GM23338 (cell line): ENCODE measurements around the gene KCTD21. TPM values are rescaled to one million over a fixed set of nuclear protein-coding genes. Genes with fewer than 3 reads are reported as not detected.

Experiments used
- ATAC-seq: fragments of 200-7000 bp; cut with Tn5 transposase; 3 replicates; pipeline ENCODE4 v1.9.1; 2020
- DNase-seq: peaks from one replicate; pipeline ENCODE4 v3.0.0-alpha.2; 2015; ENCODE audit warnings: low spot score
- H2AFZ ChIP-seq: fragments of 200-600 bp; sonication (generic); 2 replicates; pipeline ENCODE4 v1.8.0; 2016; ENCODE audit warnings: antibody characterized with exemption, mild to moderate bottlenecking, moderate library complexity
- H3F3A ChIP-seq: fragments of 200-600 bp; sonication (generic); replicated peaks from 2 replicates; pipeline ENCODE4 v1.8.0; 2017; ENCODE audit warnings: antibody characterized with exemption, mixed run types, low read depth
- H3K27ac ChIP-seq: fragments of 200-600 bp; sonication (generic); 2 replicates; pipeline ENCODE4 v1.6.1; 2016; ENCODE audit warnings: low read depth
- H3K27me3 ChIP-seq: fragments of 200-600 bp; sonication (generic); 2 replicates; pipeline ENCODE4 v1.8.0; 2016; ENCODE audit warnings: mild to moderate bottlenecking, mixed run types, moderate library complexity; ENCODE audit not compliant: insufficient read depth
- H3K36me3 ChIP-seq: fragments of 200-600 bp; sonication (generic); 2 replicates; pipeline ENCODE4 v1.8.0; 2016; ENCODE audit warnings: mild to moderate bottlenecking; ENCODE audit not compliant: insufficient read depth
- H3K4me1 ChIP-seq: fragments of 200-600 bp; sonication (generic); 2 replicates; pipeline ENCODE4 v1.8.0; 2016; ENCODE audit warnings: mild to moderate bottlenecking, moderate library complexity; ENCODE audit not compliant: insufficient read depth
- H3K4me2 ChIP-seq: fragments of 200-600 bp; sonication (generic); 2 replicates; pipeline ENCODE4 v1.7.1; 2017; ENCODE audit warnings: mixed run types
- H3K4me3 ChIP-seq: fragments of 200-600 bp; sonication (generic); 2 replicates; pipeline ENCODE4 v1.6.1; 2016; ENCODE audit warnings: mixed run types
- H3K79me2 ChIP-seq: fragments of 200-600 bp; sonication (generic); replicated peaks from 2 replicates; pipeline ENCODE4 v1.8.0; 2017; ENCODE audit warnings: mild to moderate bottlenecking; ENCODE audit not compliant: insufficient read depth
- H3K9me2 ChIP-seq: fragments of 200-600 bp; sonication (generic); 2 replicates; pipeline ENCODE4 v1.8.0; 2017; ENCODE audit not compliant: insufficient read depth
- H4K20me1 ChIP-seq: fragments of 200-600 bp; sonication (generic); replicated peaks from 2 replicates; pipeline ENCODE4 v1.8.0; 2017; ENCODE audit warnings: mild to moderate bottlenecking; ENCODE audit not compliant: insufficient read depth
- H3K27ac Mint-ChIP-seq: 2 replicates; pipeline ENCODE4 v1.8.0; 2020; ENCODE audit warnings: inconsistent platforms, mild to moderate bottlenecking, moderate library complexity, mixed read lengths
- H3K27me3 Mint-ChIP-seq: 3 replicates; pipeline ENCODE4 v1.8.0; 2022; ENCODE audit warnings: low read depth, mild to moderate bottlenecking, moderate library complexity, mixed read lengths, inconsistent platforms; ENCODE audit not compliant: insufficient read depth, poor library complexity
- H3K36me3 Mint-ChIP-seq: 3 replicates; pipeline ENCODE4 v1.8.0; 2021; ENCODE audit warnings: low read depth, mild to moderate bottlenecking, inconsistent platforms, moderate library complexity, mixed read lengths
- H3K4me1 Mint-ChIP-seq: 3 replicates; pipeline ENCODE4 v1.8.0; 2020; ENCODE audit warnings: mild to moderate bottlenecking, inconsistent platforms, mixed read lengths
- H3K4me3 Mint-ChIP-seq: 3 replicates; pipeline ENCODE4 v1.8.0; 2021; ENCODE audit warnings: moderate library complexity, mild to moderate bottlenecking, inconsistent platforms, mixed read lengths
- H3K9me3 Mint-ChIP-seq: 3 replicates; pipeline ENCODE4 v1.8.0; 2020; ENCODE audit warnings: moderate library complexity, mild to moderate bottlenecking, inconsistent platforms, mixed read lengths
- CREB1 ChIP-seq: fragments of 250-450 bp; sonication (Bioruptor Pico); IDR thresholded peaks from 2 replicates; pipeline ENCODE4 v1.5.0; 2020; ENCODE audit warnings: low read depth, mild to moderate bottlenecking, moderate library complexity
- EZH2 ChIP-seq: fragments of 200-600 bp; sonication (generic); IDR thresholded peaks from one replicate; pipeline ENCODE4 v1.8.0; 2017; ENCODE audit warnings: antibody characterized with exemption, mild to moderate bottlenecking, low read depth; ENCODE audit not compliant: unreplicated experiment
- EZH2phosphoT487 ChIP-seq: fragments of 200-600 bp; sonication (generic); IDR thresholded peaks from one replicate; pipeline ENCODE4 v1.8.1; 2018; ENCODE audit warnings: antibody characterized with exemption; ENCODE audit not compliant: unreplicated experiment
- JUNB ChIP-seq: IDR thresholded peaks from one replicate; pipeline ENCODE4 v1.6.1; 2016; ENCODE audit warnings: antibody characterized with exemption; ENCODE audit not compliant: unreplicated experiment
- NANOG ChIP-seq: IDR thresholded peaks from 2 replicates; pipeline ENCODE4 v1.6.1; 2016; ENCODE audit warnings: antibody characterized with exemption, borderline replicate concordance
- POLR2AphosphoS5 ChIP-seq: IDR thresholded peaks from 2 replicates; pipeline ENCODE4 v1.6.1; 2016; ENCODE audit warnings: antibody characterized with exemption, low read depth
- STAT1 ChIP-seq: IDR thresholded peaks from one replicate; pipeline ENCODE4 v1.6.1; 2016; ENCODE audit warnings: antibody characterized with exemption; ENCODE audit not compliant: unreplicated experiment
- ZNF114 ChIP-seq: fragments of 250-450 bp; sonication (Bioruptor Pico); IDR thresholded peaks from 2 replicates; pipeline ENCODE4 v1.5.0; 2020; ENCODE audit warnings: mild to moderate bottlenecking, moderate library complexity
- ZNF331 ChIP-seq: fragments of 250-450 bp; sonication (Bioruptor Pico); IDR thresholded peaks from 2 replicates; pipeline ENCODE4 v1.5.0; 2020; ENCODE audit warnings: low read depth, mild to moderate bottlenecking, moderate library complexity
- polyA plus RNA-seq: library from polyadenylated mRNA; unstranded; fragments of >200 nt; fragmentation: Nextera tagmentation; extraction: Ambion mirVana; gene quantifications from 2 replicates; pipeline ENCODE4 v1.2.1, GENCODE V29; 2016
- total RNA-seq: library from RNA; depleted of rRNA; stranded (reverse); fragments of >200 nt; shearing (Covaris generic); gene quantifications from 2 replicates; pipeline ENCODE4 v1.2.3, GENCODE V29; 2014
- TF ChIP-seq, protein P1 (sequence below), 2 experiments: fragments of 200-600 bp in 1 of 2; sonication (generic) in 1 of 2; conservative IDR thresholded peaks; 2 replicates each; pipeline versions ENCODE4 v1.5.1 to v1.6.1; 2016 to 2017; ENCODE audit warnings: antibody characterized with exemption in 2 of 2, low read depth in 2 of 2, mild to moderate bottlenecking in 2 of 2, moderate library complexity in 1 of 2
- TF ChIP-seq, protein P2 (sequence below): fragments of 250-450 bp; sonication (Bioruptor Pico); IDR thresholded peaks from 2 replicates; pipeline ENCODE4 v1.5.0; 2020; ENCODE audit warnings: mild to moderate bottlenecking, moderate library complexity
- TF ChIP-seq, protein P3 (sequence below): IDR thresholded peaks from 2 replicates; pipeline ENCODE4 v1.6.1; 2016; ENCODE audit warnings: antibody characterized with exemption

KCTD21 gene
- total and polyA plus RNA-seq, 2 experiments from 2014 or later = 1.0 to 3.7 TPM

DNA sequence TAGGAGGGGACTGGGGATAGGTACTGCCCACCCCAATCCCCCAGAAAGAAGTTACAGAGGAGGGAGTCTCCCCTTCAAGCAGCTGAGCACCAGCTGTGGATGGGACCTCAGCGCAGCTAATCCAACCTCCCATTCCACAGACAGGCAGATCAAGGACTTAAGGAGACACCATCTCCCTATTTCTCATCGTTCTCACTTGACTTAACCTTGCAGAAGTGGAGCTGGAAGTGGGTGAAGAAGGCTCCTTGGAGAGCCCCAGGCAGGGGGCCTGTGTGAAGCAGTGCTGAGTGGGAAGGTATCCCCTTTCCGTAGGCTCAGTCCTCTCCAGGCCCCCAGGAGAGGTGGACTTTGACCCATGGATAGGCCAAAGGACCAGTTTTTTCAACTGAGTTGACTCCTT lies 27.6 kb upstream of the KCTD21 start (continued):
- TF ChIP-seq, protein P1, sequence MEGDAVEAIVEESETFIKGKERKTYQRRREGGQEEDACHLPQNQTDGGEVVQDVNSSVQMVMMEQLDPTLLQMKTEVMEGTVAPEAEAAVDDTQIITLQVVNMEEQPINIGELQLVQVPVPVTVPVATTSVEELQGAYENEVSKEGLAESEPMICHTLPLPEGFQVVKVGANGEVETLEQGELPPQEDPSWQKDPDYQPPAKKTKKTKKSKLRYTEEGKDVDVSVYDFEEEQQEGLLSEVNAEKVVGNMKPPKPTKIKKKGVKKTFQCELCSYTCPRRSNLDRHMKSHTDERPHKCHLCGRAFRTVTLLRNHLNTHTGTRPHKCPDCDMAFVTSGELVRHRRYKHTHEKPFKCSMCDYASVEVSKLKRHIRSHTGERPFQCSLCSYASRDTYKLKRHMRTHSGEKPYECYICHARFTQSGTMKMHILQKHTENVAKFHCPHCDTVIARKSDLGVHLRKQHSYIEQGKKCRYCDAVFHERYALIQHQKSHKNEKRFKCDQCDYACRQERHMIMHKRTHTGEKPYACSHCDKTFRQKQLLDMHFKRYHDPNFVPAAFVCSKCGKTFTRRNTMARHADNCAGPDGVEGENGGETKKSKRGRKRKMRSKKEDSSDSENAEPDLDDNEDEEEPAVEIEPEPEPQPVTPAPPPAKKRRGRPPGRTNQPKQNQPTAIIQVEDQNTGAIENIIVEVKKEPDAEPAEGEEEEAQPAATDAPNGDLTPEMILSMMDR (conservative IDR thresholded peaks at IDR 0.05; ENCODE audit: low read depth in 2 of 2) = no peak
- TF ChIP-seq EZH2 = no peak
- TF ChIP-seq CREB1 = no peak
- no peak for TF ChIP-seq NANOG
- TF ChIP-seq JUNB = no peak
- no peak for TF ChIP-seq EZH2phosphoT487
- TF ChIP-seq POLR2AphosphoS5 = no peak

DNA sequence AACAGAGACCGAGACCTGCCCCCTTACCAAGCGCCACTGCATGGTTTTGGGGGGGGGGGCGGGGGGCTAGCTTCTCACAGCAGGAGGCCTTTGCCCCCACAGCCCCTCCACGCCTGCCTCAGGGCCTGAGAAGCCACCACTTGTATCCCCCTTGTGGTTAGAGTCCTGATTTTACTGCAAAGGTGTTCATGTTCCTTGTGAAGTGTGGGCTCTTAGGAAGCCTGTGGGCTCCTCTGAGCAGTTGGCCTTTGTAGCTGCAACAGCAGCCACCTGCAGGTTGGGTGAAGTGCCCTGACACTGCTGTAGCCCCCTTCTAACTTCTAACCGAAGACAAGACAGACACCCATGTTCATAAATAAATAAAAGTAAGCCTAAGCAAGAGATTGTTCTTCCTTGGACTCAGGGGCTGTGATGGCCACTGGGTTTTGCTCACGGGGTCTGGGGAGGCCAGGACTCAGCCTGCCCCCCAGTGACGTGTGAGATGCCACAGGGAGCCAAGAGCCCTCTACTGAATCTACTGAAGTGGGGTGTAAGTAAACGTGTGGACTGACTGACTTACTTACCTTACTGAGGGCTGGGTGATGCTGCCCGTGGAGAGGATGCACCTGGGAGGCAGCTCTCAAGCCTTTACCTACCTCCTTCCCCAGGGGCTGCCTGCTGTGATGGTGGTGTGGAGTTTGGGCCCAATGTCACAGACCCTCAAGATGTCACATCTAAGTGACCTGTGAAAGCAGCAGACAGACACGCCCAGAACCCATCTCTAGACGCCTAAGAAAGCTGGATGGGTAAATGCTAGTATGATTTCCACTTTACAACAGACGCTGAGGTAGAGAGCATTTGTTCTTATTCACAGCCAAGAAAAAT lies 26.1 kb upstream of the KCTD21 start:
- TF ChIP-seq CREB1 (no peak), NANOG (no peak), JUNB (no peak), ZNF114 (CRISPR knock-in tag) (no peak), ZNF331 (no peak), STAT1 (no peak)
- TF ChIP-seq, protein P2, sequence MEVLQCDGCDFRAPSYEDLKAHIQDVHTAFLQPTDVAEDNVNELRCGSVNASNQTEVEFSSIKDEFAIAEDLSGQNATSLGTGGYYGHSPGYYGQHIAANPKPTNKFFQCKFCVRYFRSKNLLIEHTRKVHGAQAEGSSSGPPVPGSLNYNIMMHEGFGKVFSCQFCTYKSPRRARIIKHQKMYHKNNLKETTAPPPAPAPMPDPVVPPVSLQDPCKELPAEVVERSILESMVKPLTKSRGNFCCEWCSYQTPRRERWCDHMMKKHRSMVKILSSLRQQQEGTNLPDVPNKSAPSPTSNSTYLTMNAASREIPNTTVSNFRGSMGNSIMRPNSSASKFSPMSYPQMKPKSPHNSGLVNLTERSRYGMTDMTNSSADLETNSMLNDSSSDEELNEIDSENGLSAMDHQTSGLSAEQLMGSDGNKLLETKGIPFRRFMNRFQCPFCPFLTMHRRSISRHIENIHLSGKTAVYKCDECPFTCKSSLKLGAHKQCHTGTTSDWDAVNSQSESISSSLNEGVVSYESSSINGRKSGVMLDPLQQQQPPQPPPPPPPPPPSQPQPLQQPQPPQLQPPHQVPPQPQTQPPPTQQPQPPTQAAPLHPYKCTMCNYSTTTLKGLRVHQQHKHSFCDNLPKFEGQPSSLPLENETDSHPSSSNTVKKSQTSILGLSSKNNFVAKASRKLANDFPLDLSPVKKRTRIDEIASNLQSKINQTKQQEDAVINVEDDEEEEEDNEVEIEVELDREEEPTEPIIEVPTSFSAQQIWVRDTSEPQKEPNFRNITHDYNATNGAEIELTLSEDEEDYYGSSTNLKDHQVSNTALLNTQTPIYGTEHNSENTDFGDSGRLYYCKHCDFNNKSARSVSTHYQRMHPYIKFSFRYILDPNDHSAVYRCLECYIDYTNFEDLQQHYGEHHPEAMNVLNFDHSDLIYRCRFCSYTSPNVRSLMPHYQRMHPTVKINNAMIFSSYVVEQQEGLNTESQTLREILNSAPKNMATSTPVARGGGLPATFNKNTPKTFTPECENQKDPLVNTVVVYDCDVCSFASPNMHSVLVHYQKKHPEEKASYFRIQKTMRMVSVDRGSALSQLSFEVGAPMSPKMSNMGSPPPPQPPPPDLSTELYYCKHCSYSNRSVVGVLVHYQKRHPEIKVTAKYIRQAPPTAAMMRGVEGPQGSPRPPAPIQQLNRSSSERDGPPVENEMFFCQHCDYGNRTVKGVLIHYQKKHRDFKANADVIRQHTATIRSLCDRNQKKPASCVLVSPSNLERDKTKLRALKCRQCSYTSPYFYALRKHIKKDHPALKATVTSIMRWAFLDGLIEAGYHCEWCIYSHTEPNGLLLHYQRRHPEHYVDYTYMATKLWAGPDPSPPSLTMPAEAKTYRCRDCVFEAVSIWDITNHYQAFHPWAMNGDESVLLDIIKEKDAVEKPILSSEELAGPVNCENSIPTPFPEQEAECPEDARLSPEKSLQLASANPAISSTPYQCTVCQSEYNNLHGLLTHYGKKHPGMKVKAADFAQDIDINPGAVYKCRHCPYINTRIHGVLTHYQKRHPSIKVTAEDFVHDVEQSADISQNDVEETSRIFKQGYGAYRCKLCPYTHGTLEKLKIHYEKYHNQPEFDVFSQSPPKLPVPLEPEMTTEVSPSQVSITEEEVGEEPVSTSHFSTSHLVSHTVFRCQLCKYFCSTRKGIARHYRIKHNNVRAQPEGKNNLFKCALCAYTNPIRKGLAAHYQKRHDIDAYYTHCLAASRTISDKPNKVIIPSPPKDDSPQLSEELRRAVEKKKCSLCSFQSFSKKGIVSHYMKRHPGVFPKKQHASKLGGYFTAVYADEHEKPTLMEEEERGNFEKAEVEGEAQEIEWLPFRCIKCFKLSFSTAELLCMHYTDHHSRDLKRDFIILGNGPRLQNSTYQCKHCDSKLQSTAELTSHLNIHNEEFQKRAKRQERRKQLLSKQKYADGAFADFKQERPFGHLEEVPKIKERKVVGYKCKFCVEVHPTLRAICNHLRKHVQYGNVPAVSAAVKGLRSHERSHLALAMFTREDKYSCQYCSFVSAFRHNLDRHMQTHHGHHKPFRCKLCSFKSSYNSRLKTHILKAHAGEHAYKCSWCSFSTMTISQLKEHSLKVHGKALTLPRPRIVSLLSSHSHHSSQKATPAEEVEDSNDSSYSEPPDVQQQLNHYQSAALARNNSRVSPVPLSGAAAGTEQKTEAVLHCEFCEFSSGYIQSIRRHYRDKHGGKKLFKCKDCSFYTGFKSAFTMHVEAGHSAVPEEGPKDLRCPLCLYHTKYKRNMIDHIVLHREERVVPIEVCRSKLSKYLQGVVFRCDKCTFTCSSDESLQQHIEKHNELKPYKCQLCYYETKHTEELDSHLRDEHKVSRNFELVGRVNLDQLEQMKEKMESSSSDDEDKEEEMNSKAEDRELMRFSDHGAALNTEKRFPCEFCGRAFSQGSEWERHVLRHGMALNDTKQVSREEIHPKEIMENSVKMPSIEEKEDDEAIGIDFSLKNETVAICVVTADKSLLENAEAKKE (CRISPR knock-in tag) = no peak
- TF ChIP-seq, protein P3, sequence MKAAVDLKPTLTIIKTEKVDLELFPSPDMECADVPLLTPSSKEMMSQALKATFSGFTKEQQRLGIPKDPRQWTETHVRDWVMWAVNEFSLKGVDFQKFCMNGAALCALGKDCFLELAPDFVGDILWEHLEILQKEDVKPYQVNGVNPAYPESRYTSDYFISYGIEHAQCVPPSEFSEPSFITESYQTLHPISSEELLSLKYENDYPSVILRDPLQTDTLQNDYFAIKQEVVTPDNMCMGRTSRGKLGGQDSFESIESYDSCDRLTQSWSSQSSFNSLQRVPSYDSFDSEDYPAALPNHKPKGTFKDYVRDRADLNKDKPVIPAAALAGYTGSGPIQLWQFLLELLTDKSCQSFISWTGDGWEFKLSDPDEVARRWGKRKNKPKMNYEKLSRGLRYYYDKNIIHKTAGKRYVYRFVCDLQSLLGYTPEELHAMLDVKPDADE = no peak
- Mint-ChIP-seq H3K4me3 (no peak overlapping the region), H3K9me3 (no peaks in the 10 kb centered on the region), H3K4me1 (no peaks in the 10 kb centered on the region; the same call in 2 of the 3 replicates), H3K27ac (no peak overlapping the region), H3K36me3 (peaks cover 8% of the 10 kb centered on the region; the same call in 2 of the 3 replicates), H3K27me3 (peaks cover 6% of the 10 kb centered on the region)
- Histone ChIP-seq H2AFZ (no peak overlapping the region), H3K4me3 (no peak overlapping the region), H3K9me2 (0 out of 2 replicates have a peak, but pooled peaks cover 2% of the 10 kb centered on the region), H3K4me2 (no peak overlapping the region), H3K27me3 (no peaks in the 10 kb centered on the region), H3K79me2 (no peaks in the 10 kb centered on the region), H4K20me1 (peaks cover 7% of the 10 kb centered on the region; the same call in 1 of the 2 replicates), H3F3A (no peaks in the 10 kb centered on the region), H3K4me1 (no peaks in the 10 kb centered on the region), H3K36me3 (no peaks in the 10 kb centered on the region), H3K27ac (no peak overlapping the region)
- no peak for ATAC-seq
- no peak for DNase-seq
